GM19239 (cell line): Measurements from ENCODE around the gene LTO1.

ENCODE experiments used
- DNase-seq: peaks from one replicate; pipeline ENCODE4 v3.0.0; 2011; ENCODE audit warnings: low spot score; ENCODE audit not compliant: insufficient read length
- FAIRE-seq: peaks from 2 replicates; lab custom pipeline; 2011; peaks lifted over from hg19 to GRCh38; lab: Jason Lieb, UNC

Gene LTO1

DNA sequence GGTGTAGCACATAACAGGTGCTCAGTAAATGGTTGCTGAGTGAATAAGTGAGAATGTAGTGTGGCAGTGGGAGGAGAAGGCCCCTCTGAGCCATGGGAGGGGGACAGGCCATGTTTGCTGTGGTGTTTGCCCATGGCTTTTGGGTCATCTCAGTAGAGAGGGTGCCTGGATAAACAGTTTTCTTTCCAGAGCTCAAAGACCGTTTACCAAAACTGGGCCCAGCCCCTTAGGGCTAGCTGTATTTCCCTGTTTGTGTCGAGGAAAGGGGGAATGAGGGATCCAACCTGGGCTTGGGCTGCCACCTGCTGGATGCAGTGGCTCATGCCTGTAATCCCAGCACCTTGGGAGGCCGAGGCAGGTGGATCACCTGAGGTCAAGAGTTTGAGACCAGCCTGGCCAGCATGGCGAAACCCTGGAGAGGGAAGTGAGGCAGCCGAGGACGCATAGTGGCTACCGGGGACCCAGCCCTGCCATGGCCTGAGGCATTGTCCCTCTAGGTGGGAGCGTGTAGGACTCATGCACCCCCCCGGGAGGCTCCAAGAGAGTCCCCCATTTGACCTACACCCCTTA is 8.7 kb upstream of the LTO1 start:
- FAIRE-seq = no peak
- DNase-seq = no peak

DNA sequence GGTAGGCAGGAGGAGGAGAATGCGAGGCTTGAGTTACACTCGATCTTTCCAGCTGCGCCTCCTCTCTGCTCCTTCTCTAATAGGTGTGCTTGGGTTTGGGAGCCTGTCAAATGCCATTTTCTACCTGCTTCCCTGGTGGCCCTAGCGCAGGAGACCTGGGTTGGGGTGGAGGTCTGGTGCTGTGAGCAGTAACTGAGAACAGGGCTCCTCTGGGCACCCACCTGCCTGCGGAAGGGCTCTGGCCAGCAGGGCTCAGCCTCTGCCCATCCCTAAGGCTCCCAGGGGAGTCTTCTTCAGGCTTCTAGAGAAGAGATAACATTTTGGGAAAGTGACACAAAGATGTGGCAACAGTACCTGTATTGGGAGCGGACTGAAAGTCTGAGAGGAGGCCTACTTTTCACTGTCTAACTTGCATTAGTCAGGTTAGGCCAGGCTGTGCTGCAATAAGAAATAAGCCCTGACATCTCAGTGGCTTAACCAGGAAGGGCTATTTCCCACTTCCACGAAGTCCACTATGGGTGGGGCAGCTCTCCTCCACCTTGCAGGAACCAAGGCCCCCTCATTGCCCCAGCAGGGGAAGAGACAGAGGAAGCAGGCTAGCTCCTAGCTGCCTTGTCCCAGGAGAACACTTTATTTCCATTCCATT is 7.7 kb upstream of the LTO1 start:
- DNase-seq = no peak
- FAIRE-seq = no peak

DNA sequence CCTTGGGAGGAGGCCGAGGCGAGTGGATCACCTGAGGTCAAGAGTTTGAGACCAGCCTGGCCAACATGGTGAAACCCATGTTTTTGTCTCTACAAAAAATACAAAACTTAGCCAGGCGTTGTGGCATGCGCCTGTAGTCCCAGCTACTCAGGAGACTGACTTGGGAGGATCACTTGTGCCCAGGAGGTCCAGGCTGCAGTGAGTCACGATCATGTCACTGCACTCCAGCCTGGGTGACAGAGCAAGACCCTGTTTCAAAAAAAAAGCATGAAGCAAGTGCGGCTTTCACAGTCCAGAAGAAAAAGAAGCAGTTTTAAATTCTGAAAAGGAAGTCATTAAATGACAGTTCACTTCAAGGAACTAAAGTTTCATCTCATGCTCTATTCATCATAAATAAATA is 7.1 kb upstream of the LTO1 start:
- no peak for FAIRE-seq
- DNase-seq = no peak

DNA sequence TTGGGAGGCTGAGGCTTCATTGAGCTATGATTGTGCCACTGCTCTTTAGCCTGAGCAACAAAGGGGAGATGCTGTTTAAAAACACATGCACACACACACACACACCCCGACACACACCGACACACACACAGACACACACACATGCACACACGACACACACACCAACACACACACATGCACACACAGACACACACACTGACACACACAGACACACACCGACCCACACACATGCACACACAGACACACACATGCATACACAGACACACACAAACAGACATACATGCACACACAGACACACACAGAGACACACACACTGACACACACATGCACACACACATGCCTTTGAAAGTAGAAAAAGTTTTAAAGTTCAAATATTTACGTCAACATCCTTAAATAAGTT is 5.5 kb upstream of the LTO1 start:
- FAIRE-seq (no peak), DNase-seq (no peak)

DNA sequence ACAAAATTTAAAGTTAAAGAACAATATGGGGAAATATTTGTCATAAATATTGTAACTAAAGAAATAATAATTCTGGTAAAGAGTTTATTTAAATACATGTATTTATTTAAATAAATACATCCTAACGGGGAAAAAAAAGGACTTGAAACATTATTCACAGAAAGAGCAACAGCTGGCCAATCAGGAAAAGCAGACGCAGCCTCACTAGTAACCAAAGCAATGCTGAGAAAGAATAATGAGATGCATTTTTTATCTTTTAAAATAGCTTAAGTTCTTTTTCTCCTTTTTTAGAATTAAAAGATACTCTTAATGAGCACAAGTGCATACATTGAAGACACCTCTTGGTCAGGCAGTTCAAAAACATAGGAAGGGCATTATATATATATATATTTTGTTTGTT is 2.6 kb upstream of the LTO1 start:
- FAIRE-seq (no peak), DNase-seq (no peak)

DNA sequence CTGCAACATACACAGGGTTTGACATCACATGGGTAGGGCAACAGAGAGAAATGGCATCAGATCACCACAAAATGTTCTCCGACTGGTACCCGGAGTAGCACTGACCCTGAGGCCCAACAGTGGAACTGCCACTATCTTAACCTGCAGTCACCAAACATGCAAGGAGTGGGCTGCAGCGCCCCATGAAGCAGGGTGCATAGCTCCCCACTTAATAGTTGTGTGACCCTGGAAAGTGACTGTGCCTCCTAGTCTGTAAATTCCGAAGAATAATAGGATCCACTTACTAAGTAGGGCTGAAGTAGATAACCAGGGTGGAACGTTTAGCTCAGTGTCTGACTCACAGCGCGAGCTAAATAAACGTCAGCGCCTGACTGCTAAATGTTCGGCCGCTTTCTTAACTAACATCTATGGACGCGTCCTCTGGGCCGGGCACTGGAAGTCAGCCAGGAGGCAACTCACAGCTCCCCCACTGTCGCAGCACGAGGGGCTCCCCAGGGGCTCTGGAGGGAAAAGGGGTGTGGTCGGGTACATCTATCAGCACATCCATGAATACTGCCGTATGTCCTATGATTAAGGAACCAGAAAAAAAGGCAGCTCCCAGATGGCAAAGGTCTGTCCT is 777 bp downstream of the LTO1 start:
- FAIRE-seq = no peak
- DNase-seq = no peak

DNA sequence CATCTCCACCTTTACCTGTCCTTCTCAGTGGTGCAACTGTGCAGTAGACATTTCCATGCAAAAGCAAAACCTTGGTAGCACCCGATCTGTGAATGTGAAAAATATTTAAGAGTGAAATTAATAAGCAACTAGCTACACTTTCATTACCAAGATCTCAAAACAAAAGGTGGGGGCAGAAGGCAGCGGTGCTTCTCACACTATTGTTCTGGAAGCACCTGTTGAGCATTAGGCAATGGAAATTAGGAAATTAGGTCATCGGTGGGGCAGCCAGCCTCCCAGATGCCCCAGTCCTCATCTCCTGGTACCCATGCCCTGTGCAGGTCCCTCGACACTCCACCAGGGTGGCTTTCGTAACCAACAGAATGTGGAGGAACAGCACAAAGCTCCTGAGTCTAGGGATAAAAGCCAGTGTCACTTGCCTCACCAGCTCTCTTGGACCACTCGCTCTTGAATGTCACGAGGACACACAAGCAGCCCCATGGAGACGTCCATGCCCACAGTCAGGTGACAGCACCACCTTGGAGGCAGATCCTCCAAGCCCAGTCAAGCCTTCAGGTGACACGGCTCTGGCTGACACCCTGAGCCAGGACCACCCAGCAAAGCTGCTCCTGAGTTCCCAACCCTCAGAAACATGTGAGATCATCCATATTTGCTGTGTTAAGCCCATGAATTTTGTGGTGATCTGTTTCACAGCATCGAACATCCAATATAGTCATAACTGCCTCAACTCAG is 3.3 kb downstream of the LTO1 start:
- no peak for FAIRE-seq
- DNase-seq = no peak

DNA sequence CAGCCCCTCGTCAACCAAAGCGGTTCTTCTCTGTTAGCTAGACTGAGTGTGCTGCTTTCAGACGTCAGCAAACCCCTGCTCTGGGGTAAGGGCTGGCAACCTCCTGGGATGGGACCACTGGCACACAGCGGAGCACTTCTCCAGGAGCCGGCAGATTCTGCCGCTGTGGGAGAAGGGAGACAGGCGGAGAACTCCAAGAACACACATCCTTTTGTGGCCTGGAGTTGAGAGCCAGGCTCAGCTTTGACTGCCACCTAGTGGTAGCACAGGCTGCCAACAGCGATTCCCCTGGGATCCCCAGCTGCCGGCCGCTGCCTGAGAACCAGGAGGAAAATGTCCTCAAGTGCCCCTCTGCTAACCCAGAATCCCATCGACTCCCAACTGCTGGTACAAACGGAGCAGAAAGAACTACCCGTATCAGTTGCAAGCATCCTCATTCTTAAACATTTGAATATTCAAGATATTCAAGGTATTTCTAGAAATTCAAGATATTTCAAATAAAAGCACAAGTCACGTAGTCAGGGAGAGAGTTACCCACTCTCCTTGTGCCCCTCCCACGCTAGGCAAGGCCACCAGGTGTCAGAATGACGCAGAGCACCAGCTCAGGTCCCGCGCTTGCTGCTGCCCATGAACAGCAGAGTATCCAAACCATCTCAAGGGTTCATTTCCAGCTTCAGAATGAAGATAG is 4.9 kb downstream of the LTO1 start:
- FAIRE-seq = peak; percentile 84
- DNase-seq = peak; percentile 90

DNA sequence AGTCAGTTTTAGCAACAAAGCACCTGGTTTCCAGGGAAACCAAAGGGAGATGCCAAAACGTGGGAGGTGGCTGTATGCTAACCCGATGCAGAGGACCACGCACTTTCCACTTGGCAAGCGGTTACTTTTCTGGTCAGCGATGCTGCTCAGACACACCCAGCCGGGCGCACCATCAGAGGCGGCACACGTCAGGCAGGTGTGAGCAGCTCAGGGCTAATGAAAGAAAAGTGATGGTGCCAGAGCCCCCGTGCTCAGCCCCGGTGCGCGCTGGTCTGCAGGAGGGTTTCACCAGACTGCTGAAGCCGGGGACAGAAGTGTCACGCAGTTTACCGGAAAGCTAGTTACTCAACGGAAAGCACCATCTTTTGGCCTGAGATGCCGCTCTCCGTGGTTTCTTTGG is 5.7 kb downstream of the LTO1 start:
- FAIRE-seq = no peak
- DNase-seq = no peak

DNA sequence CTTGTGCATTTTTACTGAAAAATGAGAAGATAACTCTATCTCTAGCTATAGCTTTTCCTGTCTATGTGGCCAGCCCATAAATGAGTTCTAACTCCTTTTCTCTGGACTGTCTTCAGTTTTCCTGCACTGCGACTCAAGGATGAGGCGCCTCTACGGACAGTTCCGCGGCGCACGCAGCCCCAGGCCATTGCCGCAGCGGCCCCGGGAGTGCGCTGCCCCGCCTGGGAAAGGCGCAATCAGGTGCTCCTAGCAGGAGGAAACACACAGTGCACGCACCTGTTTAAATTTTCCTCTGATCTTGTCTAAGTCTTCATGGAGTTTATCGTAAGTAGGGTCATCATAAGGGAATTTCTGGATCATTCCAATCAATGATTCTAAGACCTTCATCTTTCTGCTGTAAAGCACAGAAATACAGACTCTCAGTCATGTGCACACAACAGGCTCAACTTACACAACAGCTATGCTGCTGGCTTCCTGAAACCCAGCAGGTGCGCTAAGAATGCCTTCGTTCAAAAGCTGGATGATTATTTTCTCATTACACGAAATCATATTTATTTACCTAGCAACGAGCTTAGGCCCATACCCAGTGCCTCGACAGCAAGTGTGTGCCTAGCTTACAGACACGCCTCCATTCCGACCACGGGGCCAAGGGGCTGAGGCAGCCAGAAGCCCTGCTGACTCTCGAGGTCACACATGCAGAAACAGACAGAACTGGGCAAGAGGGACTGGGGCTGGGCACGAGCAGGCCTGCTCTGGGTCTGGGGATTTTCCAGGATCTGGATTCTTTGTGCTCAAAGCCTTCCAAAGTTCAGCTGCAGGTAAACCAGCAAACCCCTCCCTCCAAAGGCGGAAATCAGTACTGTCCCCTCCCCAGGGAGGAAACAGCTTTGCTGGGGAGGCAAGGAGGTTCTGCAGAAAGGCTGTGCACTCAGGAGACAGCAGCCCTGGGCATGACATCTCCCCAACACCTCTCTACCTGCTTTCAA is 7.2 kb downstream of the LTO1 start:
- no peak for DNase-seq
- no peak for FAIRE-seq

DNA sequence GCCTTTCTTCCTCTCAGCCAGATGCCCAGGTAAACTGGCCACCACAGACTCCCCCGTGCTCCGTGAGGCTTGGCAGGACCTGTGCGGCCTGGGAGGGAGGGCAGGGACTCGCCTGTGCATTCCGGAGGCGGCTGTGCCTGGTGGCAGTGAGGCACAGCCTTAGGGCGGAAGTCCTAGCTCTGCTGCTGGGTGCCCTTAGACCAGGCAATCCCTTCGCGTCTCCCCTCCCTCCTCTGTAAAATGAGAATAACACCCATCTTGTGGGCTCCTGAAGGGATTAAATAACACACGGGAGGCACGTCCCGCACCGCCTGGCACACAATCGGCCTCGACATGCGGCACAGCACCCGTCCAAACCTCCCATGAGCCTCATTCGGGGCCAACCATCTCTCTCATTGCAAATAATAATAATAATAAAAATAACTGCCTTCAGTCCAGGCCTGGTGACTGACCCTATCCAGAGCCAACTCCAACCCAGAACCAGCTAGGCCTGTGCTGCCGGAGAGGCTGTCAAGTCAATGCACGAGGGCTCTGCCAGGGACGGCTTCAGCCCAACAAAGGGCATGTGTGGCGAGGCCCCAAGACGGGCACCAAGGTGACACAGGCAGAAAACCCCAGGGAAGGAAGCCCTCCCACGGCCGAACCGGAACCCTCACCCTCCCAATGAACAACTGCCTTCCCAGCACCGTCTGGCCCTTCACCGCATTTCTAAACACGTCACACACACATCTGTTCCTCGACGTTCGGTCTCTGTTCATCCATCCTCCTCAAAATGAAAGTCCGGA is 8.2 kb downstream of the LTO1 start:
- DNase-seq (no peak), FAIRE-seq (no peak)

DNA sequence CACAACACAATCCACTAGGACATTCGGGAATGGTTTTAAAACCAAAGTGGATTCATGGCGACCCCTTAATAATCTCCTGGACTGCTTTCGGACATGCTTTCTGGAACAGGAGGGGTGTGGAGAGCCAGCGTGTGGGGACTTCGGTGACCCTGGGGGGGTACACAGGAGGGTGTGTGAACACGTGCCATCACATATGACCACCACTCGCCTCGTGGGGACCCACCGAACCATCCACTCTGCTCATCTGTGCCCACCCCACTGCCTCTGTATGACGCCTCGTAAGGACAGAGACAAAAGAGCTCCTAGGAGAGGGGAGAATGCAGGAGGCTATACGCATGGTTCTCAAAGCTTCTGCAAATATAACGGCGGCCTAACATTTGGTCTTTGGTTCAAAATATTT is 8.9 kb downstream of the LTO1 start:
- FAIRE-seq (no peak), DNase-seq (no peak)

DNA sequence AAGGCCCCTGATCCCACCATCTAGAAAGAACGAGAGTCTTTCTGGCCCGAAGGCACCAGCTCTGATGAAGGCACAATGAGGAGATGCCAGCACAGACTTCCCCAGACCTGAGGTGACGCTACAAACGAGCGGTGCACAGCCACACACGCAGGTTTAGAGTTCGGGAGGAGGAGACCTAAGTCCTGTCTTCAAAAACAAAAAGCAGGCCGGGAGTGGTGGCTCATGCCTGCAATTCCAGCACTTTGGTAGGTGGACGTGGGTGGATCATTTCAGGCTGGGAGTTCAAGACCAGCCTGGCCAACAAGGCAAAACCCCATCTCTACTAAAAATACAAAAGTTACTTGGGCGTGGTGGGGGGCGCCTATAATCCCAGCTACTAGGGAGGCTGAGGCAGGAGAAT is 9.5 kb downstream of the LTO1 start:
- FAIRE-seq = no peak
- no peak for DNase-seq

DNA sequence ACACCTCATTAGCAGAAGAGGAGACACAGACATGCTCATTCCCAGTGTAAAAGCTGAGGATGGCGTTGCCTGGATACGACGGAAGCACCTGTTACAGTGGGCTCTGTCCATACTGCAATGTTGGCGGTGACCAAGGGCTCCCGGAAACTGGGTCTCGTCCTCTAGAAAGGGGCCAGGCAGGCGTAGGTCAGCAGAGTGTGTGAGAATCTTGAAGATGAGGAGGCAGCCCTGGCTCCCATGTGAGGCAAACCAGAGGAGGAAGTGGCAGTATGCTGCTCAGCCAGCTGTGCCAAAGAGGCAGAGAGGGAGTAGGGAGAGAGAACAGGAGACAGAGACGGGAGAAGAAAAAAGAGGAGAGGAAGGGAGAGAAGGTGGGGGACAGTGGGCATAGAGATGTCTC is 10.3 kb downstream of the LTO1 start:
- no peak for FAIRE-seq
- DNase-seq = no peak

DNA sequence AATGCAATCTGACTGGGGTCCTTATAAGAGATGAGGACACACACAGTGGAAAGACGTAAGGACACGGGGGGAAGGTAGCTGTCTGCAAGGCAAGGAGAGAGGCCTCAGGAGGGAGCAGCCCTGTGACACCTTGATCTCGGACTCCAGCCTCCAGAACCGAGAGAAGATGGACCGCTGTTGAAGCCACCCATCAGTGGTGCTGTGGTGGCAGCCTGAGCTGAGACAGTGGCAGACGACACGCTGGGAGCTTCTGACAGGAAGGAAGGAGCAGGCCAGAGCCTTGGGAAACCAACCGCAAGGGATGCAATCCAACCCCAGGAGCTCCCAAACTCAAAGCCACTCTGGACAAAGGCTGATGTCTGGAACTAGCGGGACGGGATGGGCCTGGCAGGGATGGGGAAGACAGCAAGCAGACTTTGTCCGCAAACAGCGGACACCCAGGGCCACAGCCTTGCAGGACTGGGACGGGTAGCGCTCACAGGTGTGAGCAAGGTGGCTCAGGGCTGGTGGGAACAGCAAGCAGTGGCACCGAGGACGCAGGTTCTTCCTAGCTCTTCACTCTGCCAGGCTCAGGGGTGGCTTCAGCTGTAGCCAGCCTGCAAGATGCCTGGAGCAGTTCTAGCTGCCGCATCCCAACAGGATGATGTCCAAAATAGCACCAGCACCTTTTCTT is 10.9 kb downstream of the LTO1 start:
- no peak for FAIRE-seq

DNA sequence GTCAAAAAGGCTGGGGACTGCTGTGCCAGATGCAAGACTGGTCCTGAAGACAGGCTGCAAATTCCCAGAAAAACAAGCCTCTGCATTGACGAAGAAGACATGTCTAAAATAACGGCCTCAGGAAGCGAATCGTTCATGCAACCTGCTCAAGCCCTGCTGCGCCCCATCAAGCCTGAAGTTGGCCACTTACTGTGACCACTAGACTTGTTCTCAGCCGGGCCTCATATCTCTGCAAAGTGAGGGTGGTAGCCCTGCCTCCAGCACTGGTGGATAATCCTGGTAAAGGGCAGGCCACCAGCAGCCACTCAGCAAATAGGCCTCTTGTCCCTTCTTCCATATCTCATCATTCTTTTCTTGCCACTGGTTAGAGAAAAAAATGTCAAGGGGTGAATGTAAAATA is 11.8 kb downstream of the LTO1 start:
- DNase-seq = no peak
- no peak for FAIRE-seq

More for the DNA sequence above, 10.9 kb downstream of the LTO1 start:
- no peak for DNase-seq

DNA sequence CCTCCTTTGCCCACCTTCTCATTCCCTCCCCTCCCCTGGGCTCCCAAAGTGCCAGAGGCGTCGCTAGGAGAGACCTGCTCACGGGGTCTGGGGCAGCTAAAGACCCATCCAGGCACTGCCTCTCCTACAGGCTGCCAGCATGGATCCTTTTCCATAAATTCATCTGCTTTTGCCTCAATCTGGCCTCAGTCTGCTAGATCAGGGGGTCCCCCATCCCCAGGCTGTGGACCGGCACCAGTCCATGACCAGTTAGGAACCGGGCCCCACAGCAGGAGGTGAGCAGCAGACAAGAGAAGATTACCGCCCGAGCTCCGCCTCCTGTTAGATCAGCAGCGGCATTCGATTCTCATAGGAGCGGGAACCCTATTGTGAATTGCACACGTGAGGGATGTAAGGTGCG is 12.3 kb downstream of the LTO1 start:
- FAIRE-seq = no peak

DNA sequence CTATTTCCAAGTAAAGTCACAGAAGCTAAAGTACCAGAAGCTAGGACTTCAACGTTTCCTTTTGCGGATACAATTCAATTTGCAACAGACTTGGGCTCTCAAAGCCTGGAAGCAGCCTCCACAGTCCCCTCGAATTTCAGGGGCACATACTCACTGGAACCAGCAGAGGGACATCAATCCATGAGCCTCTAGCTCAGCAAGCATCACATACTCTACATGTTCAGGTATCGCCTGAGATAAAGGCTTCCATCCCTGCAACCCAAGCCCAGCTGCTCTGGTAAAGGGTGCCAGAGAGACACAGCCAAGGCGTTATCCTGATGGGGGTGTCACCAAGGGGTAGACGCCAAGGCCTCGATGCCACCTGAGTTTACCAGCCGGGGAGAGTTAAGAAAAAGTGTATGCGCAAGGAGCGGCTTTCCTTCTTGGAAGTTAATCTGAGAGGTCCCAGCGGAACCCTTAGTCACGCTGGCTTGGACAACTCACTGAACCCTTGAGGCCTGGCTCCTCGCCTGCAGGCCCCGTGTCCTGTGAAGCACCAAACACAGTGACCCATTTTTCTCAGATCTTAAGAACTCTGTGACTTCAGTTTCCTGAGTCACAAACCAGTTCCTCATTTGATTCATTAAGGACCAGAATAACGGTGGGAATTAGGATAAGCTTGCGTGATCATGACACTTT is 13.0 kb downstream of the LTO1 start:
- FAIRE-seq = no peak
- DNase-seq = no peak

More for the DNA sequence above, 12.3 kb downstream of the LTO1 start:
- no peak for DNase-seq
